Gastrocnemius medialis (tissue), 4 donors: ENCODE measurements around the gene FAM107B.

Experiments used
- POLR2A ChIP-seq, 2 donors: fragments of 450-650 bp; IDR thresholded peaks; one replicate each; pipeline ENCODE4 v1.6.1; 2017; ENCODE audit warnings: antibody characterized with exemption in 2 of 2, mild to moderate bottlenecking in 2 of 2, moderate library complexity in 2 of 2
- TF ChIP-seq, protein P1 (sequence below), 5 experiments: fragments of 450-650 bp in 3 of 5; fragments of 200-600 bp in 2 of 5; sonication (generic) in 2 of 5; IDR thresholded peaks in 4 of 5; conservative IDR thresholded peaks in 1 of 5; 1 replicate in 4 of 5; 2 replicates in 1 of 5; pipeline ENCODE4 v1.5.1; 2016 to 2019; ENCODE audit warnings: antibody characterized with exemption in 5 of 5, mild to moderate bottlenecking in 3 of 5, moderate library complexity in 3 of 5

DNA sequence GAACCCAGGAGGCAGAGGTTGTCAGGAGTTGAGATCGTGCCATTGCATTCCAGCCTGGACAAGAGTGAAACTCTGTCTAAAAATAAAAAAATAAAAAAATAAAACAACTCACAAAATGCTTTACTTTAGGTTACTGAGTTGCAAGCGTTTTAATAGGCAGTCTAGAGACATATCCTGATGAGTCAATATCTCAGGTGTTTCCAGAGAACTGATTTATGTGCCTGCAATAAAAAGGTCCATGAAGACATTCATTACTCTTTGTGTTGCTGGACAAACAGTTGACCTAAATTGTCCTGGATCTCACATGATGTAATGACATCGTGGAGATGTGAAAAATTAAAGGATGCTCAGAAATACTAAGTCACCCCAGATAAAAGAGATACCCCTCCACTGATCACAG lies 31.6 kb upstream of the FAM107B start:
- no peak for TF ChIP-seq POLR2A (IDR thresholded peaks at IDR 0.05)
- TF ChIP-seq, protein P1, sequence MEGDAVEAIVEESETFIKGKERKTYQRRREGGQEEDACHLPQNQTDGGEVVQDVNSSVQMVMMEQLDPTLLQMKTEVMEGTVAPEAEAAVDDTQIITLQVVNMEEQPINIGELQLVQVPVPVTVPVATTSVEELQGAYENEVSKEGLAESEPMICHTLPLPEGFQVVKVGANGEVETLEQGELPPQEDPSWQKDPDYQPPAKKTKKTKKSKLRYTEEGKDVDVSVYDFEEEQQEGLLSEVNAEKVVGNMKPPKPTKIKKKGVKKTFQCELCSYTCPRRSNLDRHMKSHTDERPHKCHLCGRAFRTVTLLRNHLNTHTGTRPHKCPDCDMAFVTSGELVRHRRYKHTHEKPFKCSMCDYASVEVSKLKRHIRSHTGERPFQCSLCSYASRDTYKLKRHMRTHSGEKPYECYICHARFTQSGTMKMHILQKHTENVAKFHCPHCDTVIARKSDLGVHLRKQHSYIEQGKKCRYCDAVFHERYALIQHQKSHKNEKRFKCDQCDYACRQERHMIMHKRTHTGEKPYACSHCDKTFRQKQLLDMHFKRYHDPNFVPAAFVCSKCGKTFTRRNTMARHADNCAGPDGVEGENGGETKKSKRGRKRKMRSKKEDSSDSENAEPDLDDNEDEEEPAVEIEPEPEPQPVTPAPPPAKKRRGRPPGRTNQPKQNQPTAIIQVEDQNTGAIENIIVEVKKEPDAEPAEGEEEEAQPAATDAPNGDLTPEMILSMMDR (IDR thresholded peaks at IDR 0.05 in 4 of 5, conservative IDR thresholded peaks at IDR 0.05 in 1 of 5): no peak
